MV-4-11 (cell line): ENCODE data around the gene SYNE1.

Source experiments
- DNase-seq: peaks from one replicate; lab custom pipeline; 2025; lab: John Stamatoyannopoulos, UW

Gene SYNE1

GRCh38 chr6:152273638-152274037 is 363.5 kb downstream of the SYNE1 start:
- no peak for DNase-seq

- no peak for DNase-seq
These were observed 364.2 kb downstream of the SYNE1 start for GRCh38 chr6:152273002-152273401.

- no peak for DNase-seq
These were observed 364.7 kb downstream of the SYNE1 start for GRCh38 chr6:152272486-152272885.

GRCh38 chr6:152271776-152272464 is 365.2 kb downstream of the SYNE1 start:
- peak; percentile 76 for DNase-seq

GRCh38 chr6:152270301-152270925 is 366.7 kb downstream of the SYNE1 start:
- no peak for DNase-seq

GRCh38 chr6:152268846-152269442 is 368.2 kb downstream of the SYNE1 start:
- no peak for DNase-seq

GRCh38 chr6:152267967-152268845 is 369.0 kb downstream of the SYNE1 start:
- DNase-seq = no peak

GRCh38 chr6:152265651-152266050 is 371.5 kb downstream of the SYNE1 start:
- no peak for DNase-seq

- DNase-seq = no peak
These were observed 373.6 kb downstream of the SYNE1 start for GRCh38 chr6:152263582-152263981.

- no peak for DNase-seq
These were observed 376.0 kb downstream of the SYNE1 start for GRCh38 chr6:152261179-152261578.

GRCh38 chr6:152259234-152259633 is 377.9 kb downstream of the SYNE1 start:
- no peak for DNase-seq

GRCh38 chr6:152257581-152257980 is 379.6 kb downstream of the SYNE1 start:
- DNase-seq = no peak

GRCh38 chr6:152250127-152250526 is 387.0 kb downstream of the SYNE1 start:
- no peak for DNase-seq

GRCh38 chr6:152248980-152249379 is 388.2 kb downstream of the SYNE1 start:
- no peak for DNase-seq

- DNase-seq = no peak
These were observed 390.4 kb downstream of the SYNE1 start for GRCh38 chr6:152246554-152247337.

GRCh38 chr6:152244998-152245630 is 392.0 kb downstream of the SYNE1 start:
- DNase-seq = no peak

GRCh38 chr6:152241013-152241766 is 396.0 kb downstream of the SYNE1 start:
- DNase-seq = no peak

GRCh38 chr6:152240436-152240835 is 396.7 kb downstream of the SYNE1 start:
- DNase-seq = no peak

GRCh38 chr6:152236370-152237097 is 400.6 kb downstream of the SYNE1 start:
- no peak for DNase-seq
